Measurements from ENCODE around the gene ZFHX3.

DNA sequence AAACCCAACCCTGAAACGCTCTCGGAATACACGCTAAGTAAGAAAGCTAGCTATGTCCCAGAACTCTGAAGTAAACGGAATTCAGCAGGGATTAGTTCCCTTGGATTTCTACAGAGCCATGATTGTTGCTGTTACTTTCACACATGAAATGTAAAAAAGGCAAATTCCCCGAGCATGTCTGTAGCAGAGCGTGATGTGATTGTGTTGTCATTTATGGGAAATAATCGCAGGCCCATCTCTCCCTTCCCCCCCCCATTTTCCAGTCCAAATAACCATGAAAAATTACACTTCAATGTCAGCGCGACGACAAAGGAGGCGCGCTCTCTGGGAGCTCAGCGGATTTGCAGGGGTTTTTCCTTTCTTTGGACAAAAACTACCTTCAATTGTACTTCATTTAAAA is 209.0 kb downstream of the ZFHX3 start:
- TF ChIP-seq, protein P1, sequence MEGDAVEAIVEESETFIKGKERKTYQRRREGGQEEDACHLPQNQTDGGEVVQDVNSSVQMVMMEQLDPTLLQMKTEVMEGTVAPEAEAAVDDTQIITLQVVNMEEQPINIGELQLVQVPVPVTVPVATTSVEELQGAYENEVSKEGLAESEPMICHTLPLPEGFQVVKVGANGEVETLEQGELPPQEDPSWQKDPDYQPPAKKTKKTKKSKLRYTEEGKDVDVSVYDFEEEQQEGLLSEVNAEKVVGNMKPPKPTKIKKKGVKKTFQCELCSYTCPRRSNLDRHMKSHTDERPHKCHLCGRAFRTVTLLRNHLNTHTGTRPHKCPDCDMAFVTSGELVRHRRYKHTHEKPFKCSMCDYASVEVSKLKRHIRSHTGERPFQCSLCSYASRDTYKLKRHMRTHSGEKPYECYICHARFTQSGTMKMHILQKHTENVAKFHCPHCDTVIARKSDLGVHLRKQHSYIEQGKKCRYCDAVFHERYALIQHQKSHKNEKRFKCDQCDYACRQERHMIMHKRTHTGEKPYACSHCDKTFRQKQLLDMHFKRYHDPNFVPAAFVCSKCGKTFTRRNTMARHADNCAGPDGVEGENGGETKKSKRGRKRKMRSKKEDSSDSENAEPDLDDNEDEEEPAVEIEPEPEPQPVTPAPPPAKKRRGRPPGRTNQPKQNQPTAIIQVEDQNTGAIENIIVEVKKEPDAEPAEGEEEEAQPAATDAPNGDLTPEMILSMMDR (conservative IDR thresholded peaks at IDR 0.05; ENCODE audit: low read depth, low read length) = no peak
- no peak for TF ChIP-seq EZH2 (IDR thresholded peaks at IDR 0.05; ENCODE audit: borderline replicate concordance, low read depth, low read length, poor library complexity, severe bottlenecking)

All from A673 (cell line).